ENCODE results near the gene CCDC184. TPM values are rescaled to one million over a fixed set of nuclear protein-coding genes. Genes with fewer than 3 reads are reported as not detected.
A peak's percentile ranks its signal among the peaks of the same experiment; 100 is the strongest.

CCDC184 gene
- total RNA-seq, 1 experiment from 2014 or later: 1.4 TPM

DNA sequence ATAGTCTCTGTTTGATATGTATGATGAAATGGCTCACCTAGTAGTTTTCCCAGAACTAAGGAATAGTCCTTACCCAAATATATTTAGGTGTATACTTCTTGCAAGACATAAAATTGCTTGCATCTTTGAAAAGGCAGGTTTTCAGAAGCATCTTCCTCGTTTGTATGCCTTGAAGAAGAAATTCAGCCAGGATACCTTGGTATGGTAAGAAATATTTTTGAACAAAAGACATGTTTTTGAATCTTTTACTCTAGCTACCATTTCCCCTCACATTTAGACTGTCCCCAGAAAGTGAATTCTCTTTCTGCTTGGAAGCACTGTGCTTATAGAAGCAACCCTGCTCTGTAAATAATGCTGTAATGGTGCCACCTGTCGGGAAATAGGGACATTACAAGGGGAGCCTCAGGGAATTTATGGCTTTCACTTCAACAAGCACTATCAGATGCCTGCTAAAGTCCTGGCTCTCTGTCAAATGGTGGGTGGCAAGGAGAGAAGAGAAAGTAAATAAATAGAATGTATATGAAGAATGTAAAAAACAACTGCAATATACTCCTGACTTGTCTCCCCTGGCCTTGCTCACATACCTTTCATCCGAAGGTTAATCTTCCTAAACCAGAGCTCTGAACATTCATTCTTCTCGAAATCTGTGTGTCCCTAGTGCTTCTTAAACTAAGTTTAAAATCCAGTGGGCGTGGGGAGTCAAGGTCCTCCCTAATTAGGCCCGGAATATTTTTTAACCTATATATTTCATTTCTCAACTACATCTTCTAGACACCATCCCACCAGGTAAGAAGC, 6.1 kb downstream of the CCDC184 start:
- no peaks in the 10 kb centered on the region for H3K36me3 Mint-ChIP-seq
- peaks cover 15% of the 10 kb centered on the region for H3K4me1 Mint-ChIP-seq
- H3K27me3 Mint-ChIP-seq (ENCODE audit: low read depth): peaks cover 90% of the 10 kb centered on the region
- DNase-seq (ENCODE audit: low spot score): peak; percentile 79
- ChIA-PET CTCF (interaction anchor here (0.6 to 2.9 kb wide), 20 partner anchors 8 to 580 kb away, joined by 3 to 20 read pairs (median 4); partner anchors contain the start of genes ASB8, PFKM and TMEM106C), POLR2A (no interaction called here)
- 0 out of 2 replicates have a peak, but pooled peaks cover 3% of the 10 kb centered on the region for H3K9me3 Mint-ChIP-seq
- ATAC-seq: peak; percentile 76
- no peak overlapping the region for H3K27ac Mint-ChIP-seq
- TF ChIP-seq PRDM15 (CRISPR knock-in tag; IDR thresholded peaks at IDR 0.05) (no peak), ATF1 (CRISPR knock-in tag; IDR thresholded peaks at IDR 0.05) (no peak)
- TF ChIP-seq, protein P1, sequence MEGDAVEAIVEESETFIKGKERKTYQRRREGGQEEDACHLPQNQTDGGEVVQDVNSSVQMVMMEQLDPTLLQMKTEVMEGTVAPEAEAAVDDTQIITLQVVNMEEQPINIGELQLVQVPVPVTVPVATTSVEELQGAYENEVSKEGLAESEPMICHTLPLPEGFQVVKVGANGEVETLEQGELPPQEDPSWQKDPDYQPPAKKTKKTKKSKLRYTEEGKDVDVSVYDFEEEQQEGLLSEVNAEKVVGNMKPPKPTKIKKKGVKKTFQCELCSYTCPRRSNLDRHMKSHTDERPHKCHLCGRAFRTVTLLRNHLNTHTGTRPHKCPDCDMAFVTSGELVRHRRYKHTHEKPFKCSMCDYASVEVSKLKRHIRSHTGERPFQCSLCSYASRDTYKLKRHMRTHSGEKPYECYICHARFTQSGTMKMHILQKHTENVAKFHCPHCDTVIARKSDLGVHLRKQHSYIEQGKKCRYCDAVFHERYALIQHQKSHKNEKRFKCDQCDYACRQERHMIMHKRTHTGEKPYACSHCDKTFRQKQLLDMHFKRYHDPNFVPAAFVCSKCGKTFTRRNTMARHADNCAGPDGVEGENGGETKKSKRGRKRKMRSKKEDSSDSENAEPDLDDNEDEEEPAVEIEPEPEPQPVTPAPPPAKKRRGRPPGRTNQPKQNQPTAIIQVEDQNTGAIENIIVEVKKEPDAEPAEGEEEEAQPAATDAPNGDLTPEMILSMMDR (IDR thresholded peaks at IDR 0.05): peak; percentile 63
- H3K4me3 Mint-ChIP-seq: no peak overlapping the region

DNA sequence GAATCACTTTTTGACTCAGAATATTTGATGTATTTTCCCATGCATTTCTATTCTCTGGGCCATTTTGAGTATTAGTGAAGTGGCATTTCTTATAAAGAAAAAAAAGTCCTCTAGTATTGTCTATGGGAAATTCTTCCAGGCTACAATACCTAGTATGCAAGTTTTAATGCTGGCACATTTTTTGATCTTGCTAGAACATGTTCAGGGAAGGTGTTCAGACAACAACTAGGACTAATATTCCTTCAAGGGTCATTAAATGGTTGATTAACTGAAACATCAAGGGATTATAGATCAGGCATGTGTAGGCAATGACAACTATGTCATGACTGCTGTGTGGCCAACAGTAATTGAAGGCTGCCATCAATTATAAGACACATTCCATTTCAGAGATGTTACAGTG, 7.7 kb downstream of the CCDC184 start:
- no peak for DNase-seq (ENCODE audit: low spot score)
- no peak overlapping the region for H3K27ac Mint-ChIP-seq
- no peak overlapping the region for H3K4me3 Mint-ChIP-seq
- no peaks in the 10 kb centered on the region; the same call in 1 of the 2 replicates for H3K4me1 Mint-ChIP-seq
- peaks cover 90% of the 10 kb centered on the region for H3K27me3 Mint-ChIP-seq (ENCODE audit: low read depth)
- ATAC-seq: no peak
- H3K36me3 Mint-ChIP-seq: no peaks in the 10 kb centered on the region
- H3K9me3 Mint-ChIP-seq: 0 out of 2 replicates have a peak, but pooled peaks cover 3% of the 10 kb centered on the region
- ChIA-PET POLR2A (no interaction called here), CTCF (no interaction called here)
- TF ChIP-seq TEAD1 (CRISPR knock-in tag; IDR thresholded peaks at IDR 0.05): no peak
- TF ChIP-seq ZNF219 (CRISPR knock-in tag; IDR thresholded peaks at IDR 0.05; ENCODE audit: borderline replicate concordance): no peak
- no peak for TF ChIP-seq NFE2L1 (CRISPR knock-in tag; IDR thresholded peaks at IDR 0.05)
- TF ChIP-seq, protein P2, sequence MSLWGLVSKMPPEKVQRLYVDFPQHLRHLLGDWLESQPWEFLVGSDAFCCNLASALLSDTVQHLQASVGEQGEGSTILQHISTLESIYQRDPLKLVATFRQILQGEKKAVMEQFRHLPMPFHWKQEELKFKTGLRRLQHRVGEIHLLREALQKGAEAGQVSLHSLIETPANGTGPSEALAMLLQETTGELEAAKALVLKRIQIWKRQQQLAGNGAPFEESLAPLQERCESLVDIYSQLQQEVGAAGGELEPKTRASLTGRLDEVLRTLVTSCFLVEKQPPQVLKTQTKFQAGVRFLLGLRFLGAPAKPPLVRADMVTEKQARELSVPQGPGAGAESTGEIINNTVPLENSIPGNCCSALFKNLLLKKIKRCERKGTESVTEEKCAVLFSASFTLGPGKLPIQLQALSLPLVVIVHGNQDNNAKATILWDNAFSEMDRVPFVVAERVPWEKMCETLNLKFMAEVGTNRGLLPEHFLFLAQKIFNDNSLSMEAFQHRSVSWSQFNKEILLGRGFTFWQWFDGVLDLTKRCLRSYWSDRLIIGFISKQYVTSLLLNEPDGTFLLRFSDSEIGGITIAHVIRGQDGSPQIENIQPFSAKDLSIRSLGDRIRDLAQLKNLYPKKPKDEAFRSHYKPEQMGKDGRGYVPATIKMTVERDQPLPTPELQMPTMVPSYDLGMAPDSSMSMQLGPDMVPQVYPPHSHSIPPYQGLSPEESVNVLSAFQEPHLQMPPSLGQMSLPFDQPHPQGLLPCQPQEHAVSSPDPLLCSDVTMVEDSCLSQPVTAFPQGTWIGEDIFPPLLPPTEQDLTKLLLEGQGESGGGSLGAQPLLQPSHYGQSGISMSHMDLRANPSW (CRISPR knock-in tag; conservative IDR thresholded peaks at IDR 0.05; ENCODE audit: low read depth): no peak
- no peak for TF ChIP-seq KAT7 (CRISPR knock-in tag; IDR thresholded peaks at IDR 0.05; ENCODE audit: borderline replicate concordance)
- no peak for TF ChIP-seq ATF3 (CRISPR knock-in tag; conservative IDR thresholded peaks at IDR 0.05)
- TF ChIP-seq E2F1 (CRISPR knock-in tag; IDR thresholded peaks at IDR 0.05): no peak
- TF ChIP-seq SOX15 (CRISPR knock-in tag; IDR thresholded peaks at IDR 0.05): no peak
- TF ChIP-seq FOXP1 (CRISPR knock-in tag; IDR thresholded peaks at IDR 0.05; ENCODE audit: borderline replicate concordance): no peak
- TF ChIP-seq GTF2I (CRISPR knock-in tag; conservative IDR thresholded peaks at IDR 0.05): no peak
- no peak for TF ChIP-seq ZNF396 (CRISPR knock-in tag; IDR thresholded peaks at IDR 0.05; ENCODE audit: borderline replicate concordance)
- no peak for TF ChIP-seq GABPB1 (CRISPR knock-in tag; IDR thresholded peaks at IDR 0.05)
- TF ChIP-seq AFF4 (CRISPR knock-in tag; IDR thresholded peaks at IDR 0.05; ENCODE audit: borderline replicate concordance): no peak
- no peak for TF ChIP-seq ESRRA (CRISPR knock-in tag; IDR thresholded peaks at IDR 0.05; ENCODE audit: borderline replicate concordance)
- TF ChIP-seq MAX (CRISPR knock-in tag; IDR thresholded peaks at IDR 0.05): no peak

Data from WTC11 (cell line).